H1 (cell line): Measurements from ENCODE around the gene WDR3. TPM values are rescaled to one million over a fixed set of nuclear protein-coding genes. Genes with fewer than 3 reads are reported as not detected.

ENCODE experiments used
- CTCF ChIA-PET: fragments of 300-600 bp; sonication (Branson Sonifier 250); formaldehyde crosslinking; loops from one replicate; lab custom pipeline; 2021; ENCODE audit not compliant: partially characterized antibody; lab: Charles Lee
- POLR2A ChIA-PET: fragments of 300-600 bp; sonication (Branson Sonifier 250); formaldehyde crosslinking; loops from one replicate; lab custom pipeline; 2021; ENCODE audit warnings: inconsistent platforms; ENCODE audit not compliant: partially characterized antibody; lab: Charles Lee
- DNase-seq, 2 experiments: peaks; one replicate each; pipeline versions ENCODE4 v3.0.0 to v3.0.0-alpha.2; 2010 to 2022; ENCODE audit warnings: low spot score in 2 of 2, low read depth in 1 of 2, mixed read lengths in 1 of 2
- FAIRE-seq: peaks from 2 replicates; lab custom pipeline; 2011; peaks lifted over from hg19 to GRCh38; lab: Jason Lieb, UNC
- H2AFZ ChIP-seq: 2 replicates; pipeline ENCODE4 v1.8.1; 2012; ENCODE audit warnings: low read length, inconsistent platforms
- H2AK5ac ChIP-seq: 2 replicates; pipeline ENCODE4 v1.6.1; 2013; ENCODE audit warnings: low read depth, low read length
- H2BK120ac ChIP-seq: replicated peaks from 2 replicates; pipeline ENCODE3; 2013; ENCODE audit warnings: low read depth, low read length, inconsistent platforms
- H2BK12ac ChIP-seq: 2 replicates; pipeline ENCODE4 v1.6.1; 2013; ENCODE audit warnings: low read depth, low read length
- H2BK15ac ChIP-seq: 2 replicates; pipeline ENCODE4 v1.6.1; 2013; ENCODE audit warnings: low read length
- H2BK20ac ChIP-seq: 2 replicates; pipeline ENCODE4 v1.6.1; 2013; ENCODE audit warnings: low read length
- H2BK5ac ChIP-seq: 2 replicates; pipeline ENCODE4 v1.6.1; 2013; ENCODE audit warnings: low read depth, low read length
- H3K14ac ChIP-seq: 2 replicates; pipeline ENCODE4 v1.6.1; 2013; ENCODE audit warnings: inconsistent platforms; ENCODE audit not compliant: insufficient read length
- H3K18ac ChIP-seq: 2 replicates; pipeline ENCODE4 v1.6.1; 2013; ENCODE audit warnings: low read length; ENCODE audit errors: extremely low read depth
- H3K23ac ChIP-seq: 2 replicates; pipeline ENCODE4 v1.6.1; 2013; ENCODE audit warnings: inconsistent platforms; ENCODE audit not compliant: insufficient read length
- H3K23me2 ChIP-seq: 2 replicates; pipeline ENCODE4 v1.6.1; 2013; ENCODE audit warnings: low read depth, low read length
- H3K27ac ChIP-seq: 2 replicates; pipeline ENCODE4 v1.6.1; 2011; ENCODE audit warnings: low read depth, low read length, inconsistent platforms
- H3K27me3 ChIP-seq, 4 experiments: replicated peaks in 1 of 4; 1 replicate in 1 of 4; 2 replicates in 3 of 4; pipeline versions ENCODE4 v1.6.1 to v1.8.1; 2011 to 2013; ENCODE audit warnings: low read length in 3 of 4, mild to moderate bottlenecking in 3 of 4, inconsistent platforms in 2 of 4, mixed read lengths in 2 of 4, moderate library complexity in 1 of 4; ENCODE audit not compliant: control insufficient read depth in 3 of 4, insufficient read depth in 3 of 4; ENCODE audit errors: extremely low read depth in 1 of 4
- H3K36me3 ChIP-seq, 4 experiments: 2 replicates each; pipeline versions ENCODE4 v1.6.1 to v1.8.1; 2011 to 2013; ENCODE audit warnings: mild to moderate bottlenecking in 4 of 4, low read length in 3 of 4, moderate library complexity in 2 of 4, control low read depth in 1 of 4, inconsistent platforms in 1 of 4; ENCODE audit not compliant: insufficient read depth in 4 of 4, control insufficient read depth in 2 of 4
- H3K4ac ChIP-seq: replicated peaks from 2 replicates; pipeline ENCODE3; 2013; ENCODE audit warnings: low read length, low read depth, mixed read lengths, inconsistent platforms; ENCODE audit not compliant: insufficient read length
- H3K4me1 ChIP-seq, 4 experiments: replicated peaks in 1 of 4; 1 replicate in 1 of 4; 2 replicates in 3 of 4; pipeline versions ENCODE4 v1.6.1 to v1.8.1; 2011 to 2013; ENCODE audit warnings: low read length in 3 of 4, inconsistent platforms in 2 of 4, mixed read lengths in 1 of 4; ENCODE audit not compliant: insufficient read depth in 4 of 4, control insufficient read depth in 3 of 4
- H3K4me2 ChIP-seq, 2 experiments: 2 replicates each; pipeline versions ENCODE4 v1.6.1 to v1.8.1; 2011 to 2013; ENCODE audit warnings: low read depth in 2 of 2, low read length in 2 of 2, control low read depth in 1 of 2, inconsistent platforms in 1 of 2, mild to moderate bottlenecking in 1 of 2; ENCODE audit not compliant: insufficient read depth in 1 of 2
- H3K4me3 ChIP-seq, 4 experiments: fragments of 200-600, 300-600 bp in 1 of 4; sonication (generic), shearing (Covaris generic), sonication (Bioruptor Twin) in 1 of 4; 2 replicates each; pipeline versions ENCODE4 v1.5.1 to v1.8.1; 2011 to 2016; ENCODE audit warnings: low read length in 4 of 4, low read depth in 3 of 4, control low read depth in 2 of 4, inconsistent platforms in 2 of 4, mild to moderate bottlenecking in 2 of 4, mixed read lengths in 1 of 4, moderate library complexity in 1 of 4; ENCODE audit not compliant: insufficient read depth in 2 of 4; ENCODE audit errors: extremely low read depth in 1 of 4
- H3K56ac ChIP-seq: replicated peaks from 2 replicates; pipeline ENCODE3; 2013; ENCODE audit warnings: low read depth, mild to moderate bottlenecking, mixed read lengths, low read length, inconsistent platforms; ENCODE audit not compliant: insufficient read length
- H3K79me1 ChIP-seq: 2 replicates; pipeline ENCODE4 v1.6.1; 2013; ENCODE audit warnings: low read depth, low read length, control low read depth
- H3K79me2 ChIP-seq, 2 experiments: 2 replicates each; pipeline versions ENCODE4 v1.6.1 to v1.8.1; 2012 to 2013; ENCODE audit warnings: low read length in 2 of 2, mild to moderate bottlenecking in 2 of 2, inconsistent platforms in 1 of 2; ENCODE audit not compliant: insufficient read depth in 2 of 2, control insufficient read depth in 1 of 2
- H3K9ac ChIP-seq, 4 experiments: replicated peaks in 1 of 4; 1 replicate in 1 of 4; 2 replicates in 3 of 4; pipeline versions ENCODE4 v1.6.1 to v1.8.1; 2011 to 2013; ENCODE audit warnings: low read depth in 3 of 4, low read length in 3 of 4, control low read depth in 2 of 4, mild to moderate bottlenecking in 2 of 4, moderate library complexity in 2 of 4, inconsistent platforms in 1 of 4; ENCODE audit errors: extremely low read depth in 1 of 4
- H3K9me3 ChIP-seq, 2 experiments: 2 replicates each; pipeline versions ENCODE4 v1.6.1 to v1.8.1; 2012 to 2013; ENCODE audit warnings: mild to moderate bottlenecking in 2 of 2, moderate library complexity in 2 of 2, control low read depth in 1 of 2, inconsistent platforms in 1 of 2, low read depth in 1 of 2, low read length in 1 of 2, mixed read lengths in 1 of 2; ENCODE audit not compliant: insufficient read depth in 2 of 2
- H4K20me1 ChIP-seq, 2 experiments: replicated peaks in 1 of 2; 2 replicates each; pipeline versions ENCODE3 to v1.8.1; 2011 to 2013; ENCODE audit warnings: inconsistent platforms in 2 of 2, low read length in 2 of 2, mild to moderate bottlenecking in 1 of 2; ENCODE audit not compliant: insufficient read depth in 2 of 2, control insufficient read depth in 1 of 2
- H4K5ac ChIP-seq: 2 replicates; pipeline ENCODE4 v1.6.1; 2013; ENCODE audit warnings: low read length, low read depth, mixed read lengths, inconsistent platforms; ENCODE audit not compliant: insufficient read length
- H4K8ac ChIP-seq: 2 replicates; pipeline ENCODE4 v1.8.0; 2013; ENCODE audit warnings: mild to moderate bottlenecking, moderate library complexity, low read length, inconsistent platforms; ENCODE audit not compliant: insufficient read depth; ENCODE audit errors: extremely low read depth
- H4K91ac ChIP-seq: replicated peaks from 2 replicates; pipeline ENCODE3; 2013; ENCODE audit warnings: low read length, mixed read lengths, inconsistent platforms; ENCODE audit not compliant: insufficient read length
- CHD2 ChIP-seq: IDR thresholded peaks from 2 replicates; pipeline ENCODE4 v1.6.1; 2012; ENCODE audit warnings: low read length, improper control_type of control experiment
- RFX5 ChIP-seq: IDR thresholded peaks from 2 replicates; pipeline ENCODE4 v1.6.1; 2011; ENCODE audit warnings: low read depth, low read length, improper control_type of control experiment, borderline replicate concordance
- WGBS, 2 experiments: shearing (Covaris generic) in 1 of 2; methylation state at CpG; one replicate each; pipeline versions ENCODE4 v1.1.6 to v1.1.7; 2013 to 2015; ENCODE audit warnings: low lambda C conversion rate in 2 of 2, mixed read lengths in 2 of 2, inconsistent platforms in 1 of 2, low coverage in 1 of 2, missing lambda C conversion rate in 1 of 2; ENCODE audit not compliant: insufficient replicate concordance in 2 of 2, insufficient coverage in 1 of 2, insufficient read length in 1 of 2; ENCODE audit errors: extremely low coverage in 1 of 2, missing lambda C conversion rate in 1 of 2; 5-methylcytosine and 5-hydroxymethylcytosine counted together
- polyA plus RNA-seq, 7 experiments: library from polyadenylated mRNA; depleted of rRNA in 3 of 7; stranded (reverse) in 5 of 7; unstranded in 2 of 7; fragments of >200 nt in 5 of 7; fragments of 200-250 nt in 2 of 7; gene quantifications; 1 replicate in 5 of 7; 2 replicates in 1 of 7; 4 replicates in 1 of 7; pipeline versions ENCODE4 v1.2.1 to v1.2.3, GENCODE V29; 2011 to 2013; ENCODE audit warnings: missing spikeins in 2 of 7, mixed read lengths in 2 of 7
- total RNA-seq: library from RNA; stranded (reverse); fragmentation: NEBNext Ultra II Directional; extraction: Animal tissue kit (Norgen Biotek cat#: 25700); gene quantifications from 2 replicates; pipeline ENCODE4 v1.2.1, GENCODE V29; 2021

The WDR3 gene
- total and polyA plus RNA-seq, 2 of the 8 experiments (the other 6 are each of a cell fraction or from before 2014, with no cell fraction given) = 18.2 to 67.9 TPM

DNA sequence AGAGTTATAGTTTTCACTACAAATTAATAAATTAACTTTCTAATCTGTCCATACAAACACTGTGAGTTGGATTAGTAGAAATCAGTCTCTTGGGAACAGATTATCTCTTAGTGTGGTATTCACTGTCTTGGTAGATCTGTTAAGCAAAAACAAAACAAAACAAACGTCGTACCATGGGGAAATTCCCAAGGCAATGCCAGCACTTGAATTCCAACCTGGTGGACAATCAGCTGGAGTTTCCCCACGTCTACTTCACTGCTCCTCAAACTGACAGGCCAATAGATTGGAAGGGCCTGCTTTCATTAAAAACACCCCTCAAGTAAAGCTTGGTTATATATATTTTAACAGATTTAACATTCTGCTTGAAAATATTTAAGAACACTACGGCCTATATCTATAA, 32.0 kb upstream of the WDR3 start:
- Histone ChIP-seq H3K27me3 (no peaks in the 10 kb centered on the region), H3K9me3 (no peaks in the 10 kb centered on the region), H3K36me3 (peaks cover 2 to 18% (median 16%) of the 10 kb centered on the region in 4 experiments; a peak in 7 of 8 replicates), H2AFZ (no peak overlapping the region), H2BK15ac (no peak overlapping the region), H2BK12ac (no peak overlapping the region), H3K4me2 (no peak overlapping the region), H3K9ac (no peak overlapping the region), H3K4me3 (no peak overlapping the region), H3K23me2 (no peaks in the 10 kb centered on the region), H4K20me1 (no peaks in the 10 kb centered on the region), H2BK20ac (no peak overlapping the region), H4K91ac (no peak overlapping the region), H3K4ac (no peak overlapping the region), H2AK5ac (no peak overlapping the region), H2BK5ac (no peak overlapping the region), H3K18ac (no peak overlapping the region), H3K79me1 (no peaks in the 10 kb centered on the region), H3K56ac (no peak overlapping the region), H3K14ac (no peak overlapping the region), H3K4me1 (no peaks in the 10 kb centered on the region), H4K8ac (no peak overlapping the region), H2BK120ac (no peak overlapping the region), H3K27ac (no peak overlapping the region), H4K5ac (no peak overlapping the region), H3K23ac (no peak overlapping the region), H3K79me2 (no peaks in the 10 kb centered on the region)
- no peak for TF ChIP-seq RFX5
- TF ChIP-seq CHD2 = no peak
- CTCF ChIA-PET = interaction anchor here (1.3 to 2.7 kb wide), 3 partner anchors 10 to 30 kb away, joined by 3 to 32 read pairs (median 14); partner anchors contain the start of genes GDAP2 and WDR3
- FAIRE-seq (no peak), DNase-seq (no peak)
- 87% methylated on average over 4 of the region's 4 CpGs; no CpG with 5 or more reads in 1 of the 2 experiments for WGBS, 2 experiments
- POLR2A ChIA-PET = no interaction called here
